Measurements from ENCODE around the gene LILRB1. TPM values are rescaled to one million over a fixed set of nuclear protein-coding genes. Genes with fewer than 3 reads are reported as not detected.
"Not testable (repeated sequence)": the region's sequence is repeated elsewhere in the genome, so short reads cannot be mapped to it uniquely, and the experiment has no call there.

Gene LILRB1
- total RNA-seq, 1 donor = not detected

DNA sequence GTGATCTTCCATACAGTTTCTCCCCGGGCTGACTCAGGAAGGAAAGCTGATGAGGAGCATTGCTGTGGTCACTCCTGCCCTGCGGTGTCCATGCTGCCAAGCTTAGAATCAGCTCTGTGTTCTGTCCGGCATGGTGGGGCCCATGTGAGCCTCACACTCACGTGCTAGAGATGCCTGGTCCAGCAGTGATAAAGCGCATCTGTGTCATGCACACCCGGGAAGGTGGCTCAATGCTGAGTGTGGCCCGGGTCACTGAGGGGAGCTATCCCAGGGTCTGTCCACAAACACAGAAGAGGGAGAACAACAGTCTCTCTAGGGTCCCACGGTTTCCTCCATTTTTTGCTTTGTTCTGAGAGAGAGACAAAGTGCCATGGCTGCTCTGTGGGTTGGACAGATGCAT, 3.5 kb upstream of the LILRB1 start:
- Histone ChIP-seq H3K27me3 (ENCODE audit: insufficient read depth, low read length) (no peaks in the 10 kb centered on the region), H2AFZ (ENCODE audit: low read length) (no peak overlapping the region), H3K4me2 (ENCODE audit: insufficient read depth, low read length) (no peak overlapping the region), H3K79me2 (ENCODE audit: insufficient read depth, low read length) (no peaks in the 10 kb centered on the region), H3K36me3 (ENCODE audit: insufficient read depth, low read length) (no peaks in the 10 kb centered on the region), H3K4me3 (ENCODE audit: insufficient read depth, low read length) (no peak overlapping the region), H3K4me1 (ENCODE audit: insufficient read depth, low read length) (no peaks in the 10 kb centered on the region), H3K27ac (ENCODE audit: low read depth, low read length) (no peak overlapping the region), H4K20me1 (ENCODE audit: insufficient read depth, low read length) (no peaks in the 10 kb centered on the region), H3K9me3 (ENCODE audit: low read depth, low read length) (no peaks in the 10 kb centered on the region)
- TF ChIP-seq, protein P1, sequence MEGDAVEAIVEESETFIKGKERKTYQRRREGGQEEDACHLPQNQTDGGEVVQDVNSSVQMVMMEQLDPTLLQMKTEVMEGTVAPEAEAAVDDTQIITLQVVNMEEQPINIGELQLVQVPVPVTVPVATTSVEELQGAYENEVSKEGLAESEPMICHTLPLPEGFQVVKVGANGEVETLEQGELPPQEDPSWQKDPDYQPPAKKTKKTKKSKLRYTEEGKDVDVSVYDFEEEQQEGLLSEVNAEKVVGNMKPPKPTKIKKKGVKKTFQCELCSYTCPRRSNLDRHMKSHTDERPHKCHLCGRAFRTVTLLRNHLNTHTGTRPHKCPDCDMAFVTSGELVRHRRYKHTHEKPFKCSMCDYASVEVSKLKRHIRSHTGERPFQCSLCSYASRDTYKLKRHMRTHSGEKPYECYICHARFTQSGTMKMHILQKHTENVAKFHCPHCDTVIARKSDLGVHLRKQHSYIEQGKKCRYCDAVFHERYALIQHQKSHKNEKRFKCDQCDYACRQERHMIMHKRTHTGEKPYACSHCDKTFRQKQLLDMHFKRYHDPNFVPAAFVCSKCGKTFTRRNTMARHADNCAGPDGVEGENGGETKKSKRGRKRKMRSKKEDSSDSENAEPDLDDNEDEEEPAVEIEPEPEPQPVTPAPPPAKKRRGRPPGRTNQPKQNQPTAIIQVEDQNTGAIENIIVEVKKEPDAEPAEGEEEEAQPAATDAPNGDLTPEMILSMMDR (IDR thresholded peaks at IDR 0.05; ENCODE audit: extremely low read depth, low read depth, low read length) = no peak
- no peak for DNase-seq (ENCODE audit: insufficient read length, low spot score, missing footprints)

DNA sequence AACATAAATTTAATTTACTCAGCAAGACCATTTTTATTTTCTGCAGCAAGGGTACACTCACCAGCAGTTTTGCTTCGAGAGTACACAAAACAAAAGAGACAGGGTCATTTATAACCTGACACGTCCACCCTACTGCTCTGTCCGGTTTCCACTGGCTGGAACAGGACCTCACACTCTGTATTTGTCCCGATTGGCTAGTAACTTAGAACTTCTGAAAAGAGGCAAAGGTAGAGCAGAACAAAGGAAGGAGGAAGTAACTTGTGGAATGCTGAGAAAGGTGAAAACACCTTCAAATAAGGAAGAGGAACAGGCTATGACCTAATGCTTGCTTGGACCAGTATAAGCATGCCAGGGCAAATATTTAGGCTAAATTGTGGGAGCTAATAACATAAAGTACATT, 2.4 kb upstream of the LILRB1 start:
- not testable (repeated sequence) for H4K20me1 ChIP-seq (ENCODE audit: insufficient read depth, low read length); H3K79me2 ChIP-seq (ENCODE audit: insufficient read depth, low read length); H3K27me3 ChIP-seq (ENCODE audit: insufficient read depth, low read length); H3K27ac ChIP-seq (ENCODE audit: low read depth, low read length); DNase-seq (ENCODE audit: insufficient read length, low spot score, missing footprints); H3K36me3 ChIP-seq (ENCODE audit: insufficient read depth, low read length); H3K4me1 ChIP-seq (ENCODE audit: insufficient read depth, low read length); H3K4me2 ChIP-seq (ENCODE audit: insufficient read depth, low read length); H3K9me3 ChIP-seq (ENCODE audit: low read depth, low read length); H3K4me3 ChIP-seq (ENCODE audit: insufficient read depth, low read length); H2AFZ ChIP-seq (ENCODE audit: low read length)

DNA sequence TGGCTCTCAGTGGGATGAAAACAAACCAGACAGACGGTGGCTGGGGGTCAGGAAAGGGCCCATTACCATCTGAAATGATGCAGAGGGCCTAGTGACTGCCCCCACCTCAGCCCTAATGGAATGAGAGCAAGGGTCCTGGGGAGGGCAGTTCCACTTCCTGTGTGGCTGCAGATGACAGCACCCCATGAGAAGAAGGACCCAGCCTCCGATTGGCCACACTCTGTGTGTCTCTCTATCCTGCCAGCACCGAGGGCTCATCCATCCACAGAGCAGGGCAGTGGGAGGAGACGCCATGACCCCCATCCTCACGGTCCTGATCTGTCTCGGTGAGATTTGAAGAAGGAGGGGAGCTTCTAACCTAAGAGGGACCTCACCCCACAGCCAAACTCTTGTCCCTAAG, 498 bp downstream of the LILRB1 start:
- no peak overlapping the region for H3K27ac ChIP-seq (ENCODE audit: low read depth, low read length)
- no peak overlapping the region for H3K4me3 ChIP-seq (ENCODE audit: insufficient read depth, low read length)
- TF ChIP-seq, protein P1 (IDR thresholded peaks at IDR 0.05; ENCODE audit: extremely low read depth, low read depth, low read length) = no peak
- H3K4me2 ChIP-seq (ENCODE audit: insufficient read depth, low read length) = no peak overlapping the region
- DNase-seq (ENCODE audit: insufficient read length, low spot score, missing footprints) = no peak
- H3K4me1 ChIP-seq (ENCODE audit: insufficient read depth, low read length) = no peaks in the 10 kb centered on the region
- no peaks in the 10 kb centered on the region for H4K20me1 ChIP-seq (ENCODE audit: insufficient read depth, low read length)
- H3K27me3 ChIP-seq (ENCODE audit: insufficient read depth, low read length) = no peaks in the 10 kb centered on the region
- H2AFZ ChIP-seq (ENCODE audit: low read length) = no peak overlapping the region
- H3K9me3 ChIP-seq (ENCODE audit: low read depth, low read length) = no peaks in the 10 kb centered on the region
- no peaks in the 10 kb centered on the region for H3K36me3 ChIP-seq (ENCODE audit: insufficient read depth, low read length)
- no peaks in the 10 kb centered on the region for H3K79me2 ChIP-seq (ENCODE audit: insufficient read depth, low read length)

DNA sequence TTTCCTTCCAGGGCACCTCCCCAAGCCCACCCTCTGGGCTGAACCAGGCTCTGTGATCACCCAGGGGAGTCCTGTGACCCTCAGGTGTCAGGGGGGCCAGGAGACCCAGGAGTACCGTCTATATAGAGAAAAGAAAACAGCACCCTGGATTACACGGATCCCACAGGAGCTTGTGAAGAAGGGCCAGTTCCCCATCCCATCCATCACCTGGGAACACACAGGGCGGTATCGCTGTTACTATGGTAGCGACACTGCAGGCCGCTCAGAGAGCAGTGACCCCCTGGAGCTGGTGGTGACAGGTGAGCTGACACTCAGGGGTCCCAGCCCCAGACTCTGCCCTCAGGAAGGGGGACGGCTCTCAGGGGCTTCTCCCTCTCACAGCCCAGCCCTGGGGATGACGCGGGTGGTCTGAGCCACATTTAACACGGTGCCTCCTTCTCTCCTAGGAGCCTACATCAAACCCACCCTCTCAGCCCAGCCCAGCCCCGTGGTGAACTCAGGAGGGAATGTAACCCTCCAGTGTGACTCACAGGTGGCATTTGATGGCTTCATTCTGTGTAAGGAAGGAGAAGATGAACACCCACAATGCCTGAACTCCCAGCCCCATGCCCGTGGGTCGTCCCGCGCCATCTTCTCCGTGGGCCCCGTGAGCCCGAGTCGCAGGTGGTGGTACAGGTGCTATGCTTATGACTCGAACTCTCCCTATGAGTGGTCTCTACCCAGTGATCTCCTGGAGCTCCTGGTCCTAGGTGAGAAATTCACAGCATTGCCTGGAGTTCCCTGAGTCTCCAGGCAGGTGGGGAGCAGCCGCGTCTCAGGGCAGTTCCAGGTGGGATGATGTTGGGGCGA, 1.4 kb downstream of the LILRB1 start:
- H3K4me1 ChIP-seq (ENCODE audit: insufficient read depth, low read length); H3K27ac ChIP-seq (ENCODE audit: low read depth, low read length); DNase-seq (ENCODE audit: insufficient read length, low spot score, missing footprints); H3K4me3 ChIP-seq (ENCODE audit: insufficient read depth, low read length); H4K20me1 ChIP-seq (ENCODE audit: insufficient read depth, low read length); H3K9me3 ChIP-seq (ENCODE audit: low read depth, low read length); H3K36me3 ChIP-seq (ENCODE audit: insufficient read depth, low read length); H3K27me3 ChIP-seq (ENCODE audit: insufficient read depth, low read length); H2AFZ ChIP-seq (ENCODE audit: low read length); H3K79me2 ChIP-seq (ENCODE audit: insufficient read depth, low read length); H3K4me2 ChIP-seq (ENCODE audit: insufficient read depth, low read length): not testable (repeated sequence)

DNA sequence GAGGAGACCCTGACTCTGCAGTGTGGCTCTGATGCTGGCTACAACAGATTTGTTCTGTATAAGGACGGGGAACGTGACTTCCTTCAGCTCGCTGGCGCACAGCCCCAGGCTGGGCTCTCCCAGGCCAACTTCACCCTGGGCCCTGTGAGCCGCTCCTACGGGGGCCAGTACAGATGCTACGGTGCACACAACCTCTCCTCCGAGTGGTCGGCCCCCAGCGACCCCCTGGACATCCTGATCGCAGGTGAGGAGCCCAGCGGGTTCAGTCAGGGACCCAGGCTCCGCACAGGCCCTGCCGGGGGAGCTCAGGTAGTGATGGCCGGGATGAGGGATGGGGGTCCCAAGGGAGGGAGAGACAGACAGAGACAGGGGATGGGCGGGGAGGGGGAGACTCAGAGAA, 2.2 kb downstream of the LILRB1 start:
- H3K9me3 ChIP-seq (ENCODE audit: low read depth, low read length); H3K79me2 ChIP-seq (ENCODE audit: insufficient read depth, low read length); H3K4me1 ChIP-seq (ENCODE audit: insufficient read depth, low read length); H2AFZ ChIP-seq (ENCODE audit: low read length); H3K4me2 ChIP-seq (ENCODE audit: insufficient read depth, low read length); H3K27ac ChIP-seq (ENCODE audit: low read depth, low read length); DNase-seq (ENCODE audit: insufficient read length, low spot score, missing footprints); H3K36me3 ChIP-seq (ENCODE audit: insufficient read depth, low read length); H3K27me3 ChIP-seq (ENCODE audit: insufficient read depth, low read length); H4K20me1 ChIP-seq (ENCODE audit: insufficient read depth, low read length); H3K4me3 ChIP-seq (ENCODE audit: insufficient read depth, low read length): not testable (repeated sequence)
